NT2/D1 (cell line): Measurements from ENCODE around the gene HS6ST3.

ENCODE experiments used
- DNase-seq: peaks from one replicate; pipeline ENCODE4 v3.0.0-alpha.2; 2011; ENCODE audit warnings: low read depth, low spot score
- H3K27me3 ChIP-seq: 2 replicates; pipeline ENCODE4 v1.6.0; 2011; ENCODE audit warnings: mild to moderate bottlenecking; ENCODE audit not compliant: insufficient read length, insufficient read depth
- H3K36me3 ChIP-seq: 2 replicates; pipeline ENCODE4 v1.6.1; 2011; ENCODE audit warnings: mild to moderate bottlenecking, low read length, mixed read lengths; ENCODE audit not compliant: insufficient read depth, insufficient read length
- H3K4me1 ChIP-seq: 2 replicates; pipeline ENCODE4 v1.5.1; 2011; ENCODE audit not compliant: insufficient read depth, insufficient read length
- H3K4me3 ChIP-seq: 2 replicates; pipeline ENCODE4 v1.5.1; 2011; ENCODE audit warnings: low read depth; ENCODE audit not compliant: insufficient read length
- H3K9ac ChIP-seq: 2 replicates; pipeline ENCODE4 v1.6.0; 2011; ENCODE audit warnings: low read depth; ENCODE audit not compliant: insufficient read length
- H3K9me3 ChIP-seq: 2 replicates; pipeline ENCODE4 v1.5.1; 2011; ENCODE audit warnings: mild to moderate bottlenecking, low read length; ENCODE audit not compliant: insufficient read depth
- SUZ12 ChIP-seq: IDR thresholded peaks from 2 replicates; pipeline ENCODE4 v1.6.1; 2011; ENCODE audit not compliant: insufficient read length, insufficient read depth; ENCODE audit errors: extremely low read depth
- YY1 ChIP-seq: IDR thresholded peaks from 2 replicates; pipeline ENCODE4 v1.6.1; 2011; ENCODE audit not compliant: insufficient read length, insufficient read depth
- ZNF274 ChIP-seq: IDR thresholded peaks from 2 replicates; pipeline ENCODE4 v1.6.1; 2011; ENCODE audit warnings: mild to moderate bottlenecking, low read depth, low read length

HS6ST3 gene

DNA sequence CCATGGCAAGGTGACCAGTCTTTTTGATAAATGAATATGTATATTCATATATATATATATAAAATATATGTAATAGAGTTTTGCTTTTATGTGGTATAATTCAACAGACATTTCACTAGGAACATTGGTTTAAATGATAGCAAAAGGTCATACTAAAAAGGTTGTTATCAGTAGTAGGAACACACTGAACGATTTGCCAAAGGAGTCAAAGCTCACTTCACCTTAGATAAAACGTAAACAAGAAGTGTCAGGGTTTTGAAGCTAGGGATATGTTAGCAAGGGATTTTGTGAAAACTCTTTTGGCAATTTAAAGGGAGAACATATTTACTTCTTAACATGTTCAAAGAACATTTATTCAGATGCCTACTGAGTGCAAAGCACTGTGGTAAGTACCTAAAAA lies 8.0 kb upstream of the HS6ST3 start:
- Histone ChIP-seq H3K4me3 (no peak overlapping the region), H3K9me3 (no peaks in the 10 kb centered on the region), H3K9ac (no peak overlapping the region), H3K4me1 (no peaks in the 10 kb centered on the region), H3K36me3 (no peaks in the 10 kb centered on the region), H3K27me3 (peaks cover 2% of the 10 kb centered on the region)
- no peak for DNase-seq
- TF ChIP-seq ZNF274 = no peak
- TF ChIP-seq SUZ12 = no peak
- TF ChIP-seq YY1 = no peak

DNA sequence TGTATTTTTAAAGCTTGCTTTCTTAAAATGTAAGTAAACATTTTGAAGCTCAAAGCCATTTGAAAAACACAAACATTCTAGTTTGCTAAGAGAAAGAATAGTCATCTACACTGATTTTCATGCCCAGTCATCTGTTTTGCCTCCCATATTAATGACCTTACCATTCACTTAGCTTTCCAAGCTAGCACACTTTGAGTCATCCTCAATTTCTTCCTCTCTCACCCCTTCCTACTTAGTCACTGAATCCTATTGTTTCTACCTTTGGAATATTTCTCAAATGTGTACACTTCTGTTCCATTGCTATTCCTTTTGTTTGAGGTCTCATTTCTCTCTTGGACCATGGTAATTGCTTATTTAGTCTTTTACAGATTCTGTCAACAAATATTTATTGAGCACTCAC lies 7.3 kb upstream of the HS6ST3 start:
- no peak for DNase-seq
- peaks cover 6% of the 10 kb centered on the region for H3K27me3 ChIP-seq
- H3K9me3 ChIP-seq = no peaks in the 10 kb centered on the region
- no peaks in the 10 kb centered on the region for H3K4me1 ChIP-seq
- H3K36me3 ChIP-seq = no peaks in the 10 kb centered on the region
- no peak overlapping the region for H3K9ac ChIP-seq
- TF ChIP-seq YY1 (no peak), SUZ12 (no peak), ZNF274 (no peak)
- H3K4me3 ChIP-seq = no peak overlapping the region

DNA sequence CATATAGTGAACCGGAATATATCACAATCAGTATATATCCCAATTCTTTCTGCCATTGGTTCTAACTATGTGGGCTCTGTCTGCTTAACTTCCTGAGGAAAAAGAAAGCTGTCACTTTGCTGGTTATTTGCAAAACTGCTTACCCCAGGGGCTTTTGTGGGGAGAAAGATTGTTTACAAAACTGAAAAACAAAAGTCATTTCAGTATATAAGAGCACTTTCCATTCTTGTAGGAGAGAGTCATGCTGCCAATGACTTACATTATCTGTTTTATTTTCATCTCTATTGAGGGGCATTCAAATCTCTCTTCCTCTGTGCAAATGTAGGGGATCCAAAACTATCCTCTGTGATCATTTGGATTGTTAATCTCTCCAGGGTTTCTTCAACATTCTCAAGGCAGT lies 3.2 kb upstream of the HS6ST3 start:
- Histone ChIP-seq H3K27me3 (peaks cover 42% of the 10 kb centered on the region), H3K9me3 (no peaks in the 10 kb centered on the region), H3K36me3 (no peaks in the 10 kb centered on the region), H3K9ac (no peak overlapping the region), H3K4me1 (no peaks in the 10 kb centered on the region), H3K4me3 (no peak overlapping the region)
- no peak for DNase-seq
- TF ChIP-seq ZNF274 = no peak
- no peak for TF ChIP-seq YY1
- TF ChIP-seq SUZ12 = no peak

- no peak overlapping the region for H3K4me3 ChIP-seq
- peaks cover 66% of the 10 kb centered on the region for H3K27me3 ChIP-seq
- no peak overlapping the region for H3K9ac ChIP-seq
- DNase-seq = no peak
- TF ChIP-seq YY1 = no peak
- no peak for TF ChIP-seq SUZ12
- no peak for TF ChIP-seq ZNF274
- no peaks in the 10 kb centered on the region for H3K4me1 ChIP-seq
- H3K9me3 ChIP-seq = no peaks in the 10 kb centered on the region
- no peaks in the 10 kb centered on the region for H3K36me3 ChIP-seq
These were observed 768 bp upstream of the HS6ST3 start for GRCh38 chr13:96089139-96089538.

GRCh38 chr13:96090240-96091101 lies 564 bp downstream of the HS6ST3 start:
- H3K9ac ChIP-seq = no peak overlapping the region
- peaks cover 68% of the 10 kb centered on the region for H3K27me3 ChIP-seq
- no peak for DNase-seq
- H3K36me3 ChIP-seq = no peaks in the 10 kb centered on the region
- H3K4me1 ChIP-seq = no peaks in the 10 kb centered on the region
- no peaks in the 10 kb centered on the region for H3K9me3 ChIP-seq
- H3K4me3 ChIP-seq = peak overlapping the region; percentile 54
- no peak for TF ChIP-seq ZNF274
- no peak for TF ChIP-seq YY1
- TF ChIP-seq SUZ12 = no peak

- peak overlapping the region; percentile 61 for H3K9ac ChIP-seq
- H3K4me3 ChIP-seq = peak overlapping the region; percentile 45
- no peaks in the 10 kb centered on the region for H3K9me3 ChIP-seq
- H3K36me3 ChIP-seq = no peaks in the 10 kb centered on the region
- peaks cover 68% of the 10 kb centered on the region for H3K27me3 ChIP-seq
- TF ChIP-seq SUZ12 (peak; percentile 45), ZNF274 (no peak)
- H3K4me1 ChIP-seq = no peaks in the 10 kb centered on the region
- DNase-seq = no peak
These were observed 1.5 kb downstream of the HS6ST3 start for GRCh38 chr13:96091164-96092117.
